ENCODE measurements around the gene NUMA1.

- TF ChIP-seq TAF1 (IDR thresholded peaks at IDR 0.05; ENCODE audit: borderline replicate concordance, insufficient read depth, low read length) (no peak), REST (IDR thresholded peaks at IDR 0.05; ENCODE audit: insufficient read depth in 1 of 2, low read depth in 2 of 2, low read length in 2 of 2) (no peak), POLR2AphosphoS5 (IDR thresholded peaks at IDR 0.05; ENCODE audit: low read depth, low read length) (no peak), SIN3A (IDR thresholded peaks at IDR 0.05; ENCODE audit: borderline replicate concordance, insufficient read depth, low read length) (no peak)
Measured at GRCh38 chr11:72030472-72031045, 49.8 kb downstream of the NUMA1 start.
